ENCODE data around the gene TAF10. TPM values are rescaled to one million over a fixed set of nuclear protein-coding genes. Genes with fewer than 3 reads are reported as not detected.

The TAF10 gene
- total RNA-seq, 1 donor from 2014 or later: 10.2 TPM

DNA sequence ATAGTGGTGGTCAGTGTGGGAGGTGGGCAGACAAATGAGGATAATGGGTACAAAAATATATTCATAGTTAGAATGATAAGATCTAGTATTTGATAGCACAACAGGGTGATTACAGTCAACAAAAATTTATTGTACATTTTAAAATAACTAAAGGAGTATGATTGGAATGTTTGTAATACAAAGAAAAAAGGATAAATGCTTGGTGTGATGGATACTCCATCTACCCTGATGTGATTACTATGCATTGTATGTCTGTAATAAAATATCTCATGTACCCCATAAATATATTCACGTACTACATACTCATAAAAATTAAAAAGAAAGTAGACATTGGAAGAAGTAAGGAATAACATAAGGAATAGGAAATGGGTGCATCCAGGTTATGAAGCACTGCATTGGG is 24.0 kb downstream of the TAF10 start:
- FAIRE-seq: no peak
- no peak for DNase-seq (ENCODE audit: low spot score in 2 of 2)

DNA sequence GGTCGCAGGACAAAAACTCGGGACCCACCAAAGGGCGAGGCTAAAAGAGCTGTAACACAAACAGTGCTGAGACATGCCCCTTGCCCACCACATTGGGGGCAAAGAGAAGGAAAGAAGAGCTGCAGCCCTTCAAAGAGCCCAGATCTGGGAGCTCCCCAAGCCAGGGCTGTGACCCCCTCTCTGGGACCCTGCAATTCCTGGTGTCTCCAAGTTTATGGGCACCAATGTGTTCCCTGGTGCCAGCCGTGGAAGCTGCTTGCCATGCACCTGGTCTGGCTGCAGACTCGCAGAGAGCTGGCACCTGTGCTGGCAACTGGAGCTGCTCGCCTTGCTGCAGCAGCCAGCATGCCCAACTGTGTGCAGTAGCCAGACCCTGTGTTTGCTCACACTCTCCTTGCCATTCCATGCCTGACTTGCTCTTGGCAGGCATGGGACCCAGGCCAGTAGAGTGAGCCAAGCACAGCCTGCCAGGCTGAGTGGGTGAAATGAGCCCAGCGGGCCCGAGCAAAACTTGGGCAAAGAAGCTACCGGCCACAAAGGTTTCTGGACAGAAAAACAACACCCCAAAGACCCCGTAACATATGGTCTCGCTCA is 24.6 kb downstream of the TAF10 start:
- FAIRE-seq (no peak), DNase-seq (ENCODE audit: low spot score in 2 of 2) (no peak)

DNA sequence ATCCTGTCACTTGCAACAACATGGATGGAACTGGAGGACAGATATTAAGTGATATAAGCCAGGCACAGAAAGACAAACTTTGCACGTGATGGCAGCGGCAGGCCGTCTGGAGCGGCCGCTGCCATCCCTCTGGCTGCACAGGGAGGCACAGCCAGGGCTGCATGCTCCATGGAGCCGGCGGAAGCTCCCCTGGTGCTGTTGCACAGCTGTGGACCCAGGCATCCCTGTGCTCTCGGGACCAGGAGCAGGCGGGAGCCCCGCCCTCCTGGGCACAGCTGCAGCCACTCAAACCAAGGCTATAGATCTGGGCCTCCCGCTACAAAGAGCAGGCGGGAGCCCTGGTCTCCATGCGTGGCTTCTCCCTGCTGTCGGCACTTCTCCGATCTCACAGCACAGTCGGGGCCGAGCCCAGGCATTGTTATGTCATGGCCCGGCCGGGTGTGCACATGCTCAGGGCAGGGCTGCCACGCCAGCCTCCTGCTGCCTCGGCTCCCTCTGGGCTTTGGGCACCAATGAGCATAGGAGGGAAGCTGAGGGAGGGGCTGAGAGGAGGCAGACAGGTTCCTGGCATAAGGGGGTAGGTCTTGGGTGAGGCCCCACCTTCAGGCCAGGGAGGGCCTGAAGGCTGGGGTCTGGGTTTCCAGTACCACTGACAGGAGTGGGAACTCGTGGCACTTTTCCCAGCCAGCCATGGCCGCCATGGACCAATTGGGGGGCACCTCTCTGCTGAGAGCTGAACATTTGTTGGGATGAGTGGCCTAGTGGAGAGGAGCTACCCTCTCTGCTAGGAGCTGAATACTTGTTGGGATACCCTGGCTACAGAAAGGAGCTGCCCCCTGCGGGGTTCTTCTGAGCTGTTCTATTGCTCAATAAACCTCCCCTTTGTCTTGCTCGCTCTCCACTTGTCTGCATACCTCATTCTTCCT is 25.3 kb downstream of the TAF10 start:
- no peak for FAIRE-seq
- DNase-seq (ENCODE audit: low spot score in 2 of 2): peak in 1 of 2 donors; percentile 3

DNA sequence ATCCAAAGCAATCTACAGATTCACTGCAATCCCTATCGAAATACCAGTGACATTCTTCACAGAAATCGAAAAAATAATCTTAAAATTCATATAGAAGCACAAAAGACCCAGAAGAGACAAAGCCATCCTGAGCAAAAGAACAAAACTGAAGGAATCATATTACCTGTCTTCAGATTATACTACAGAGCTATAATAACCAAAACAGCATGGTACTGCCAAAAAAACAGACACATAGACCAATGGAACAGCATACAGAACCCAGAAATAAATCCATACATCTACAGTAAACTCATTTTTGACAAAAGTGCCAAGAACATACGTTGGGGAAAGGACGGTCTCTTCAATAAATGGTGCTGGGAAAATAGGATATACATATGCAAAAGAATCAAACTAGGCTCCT is 27.5 kb downstream of the TAF10 start:
- DNase-seq (ENCODE audit: low spot score in 2 of 2) (no peak), FAIRE-seq (no peak)

DNA sequence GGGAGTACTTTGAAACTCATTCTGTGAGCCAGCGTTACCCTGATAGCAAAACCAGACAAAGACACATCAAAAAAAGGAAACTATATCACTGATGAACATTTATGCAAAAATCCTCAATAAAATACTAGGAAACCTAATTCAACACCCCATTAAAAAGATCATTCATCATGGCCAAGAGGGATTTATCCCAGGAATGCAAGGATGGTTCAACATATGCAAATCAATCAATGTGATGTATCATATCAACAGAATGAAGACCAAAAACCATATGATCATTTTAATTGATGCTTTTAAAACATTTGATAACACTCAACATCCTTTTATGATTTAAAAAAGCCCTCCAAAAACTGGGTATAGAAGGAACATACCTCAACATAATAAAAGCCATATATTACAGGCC is 28.4 kb downstream of the TAF10 start:
- FAIRE-seq (no peak), DNase-seq (ENCODE audit: low spot score in 2 of 2) (no peak)

DNA sequence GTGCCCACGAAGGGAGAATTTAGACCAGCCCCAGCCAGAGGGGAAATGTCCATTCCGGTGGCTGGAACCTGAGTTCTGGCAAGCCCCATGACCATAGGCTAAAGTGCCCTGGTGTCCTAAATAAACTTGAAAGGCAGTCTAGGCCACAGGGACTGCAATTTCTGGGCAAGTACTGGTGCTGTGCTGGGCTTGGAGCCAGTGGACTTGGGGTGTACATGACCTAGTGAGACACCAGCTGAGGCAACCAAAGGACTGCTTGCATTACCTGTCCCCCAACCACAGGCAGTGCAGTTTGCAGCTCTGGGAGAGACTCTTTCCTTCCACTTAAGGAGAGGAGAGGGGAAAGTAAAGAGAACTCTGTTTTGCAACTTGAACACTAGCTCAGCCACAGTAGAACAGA is 32.3 kb downstream of the TAF10 start:
- no peak for DNase-seq (ENCODE audit: low spot score in 2 of 2)
- no peak for FAIRE-seq

DNA sequence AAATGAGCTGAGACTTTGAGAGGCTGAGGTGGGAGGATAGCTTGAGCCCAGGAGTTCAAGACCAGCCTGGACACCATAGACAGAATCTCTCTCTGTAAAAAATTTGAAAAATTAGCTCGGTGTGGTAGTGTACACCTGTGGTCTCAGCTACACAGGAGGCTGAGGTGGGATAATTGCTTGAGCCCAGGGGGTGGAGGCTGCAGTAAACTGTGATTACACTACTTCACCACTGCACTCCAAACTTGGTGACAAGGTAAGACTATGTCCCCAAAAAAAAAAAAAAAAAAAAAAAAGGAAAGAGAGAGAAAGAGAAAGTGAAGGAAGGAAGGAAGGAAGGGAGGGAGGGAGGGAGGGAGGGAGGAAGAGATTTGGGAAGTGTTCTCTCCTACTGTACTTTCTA is 33.9 kb downstream of the TAF10 start:
- FAIRE-seq (no peak), DNase-seq (ENCODE audit: low spot score in 2 of 2) (no peak)

DNA sequence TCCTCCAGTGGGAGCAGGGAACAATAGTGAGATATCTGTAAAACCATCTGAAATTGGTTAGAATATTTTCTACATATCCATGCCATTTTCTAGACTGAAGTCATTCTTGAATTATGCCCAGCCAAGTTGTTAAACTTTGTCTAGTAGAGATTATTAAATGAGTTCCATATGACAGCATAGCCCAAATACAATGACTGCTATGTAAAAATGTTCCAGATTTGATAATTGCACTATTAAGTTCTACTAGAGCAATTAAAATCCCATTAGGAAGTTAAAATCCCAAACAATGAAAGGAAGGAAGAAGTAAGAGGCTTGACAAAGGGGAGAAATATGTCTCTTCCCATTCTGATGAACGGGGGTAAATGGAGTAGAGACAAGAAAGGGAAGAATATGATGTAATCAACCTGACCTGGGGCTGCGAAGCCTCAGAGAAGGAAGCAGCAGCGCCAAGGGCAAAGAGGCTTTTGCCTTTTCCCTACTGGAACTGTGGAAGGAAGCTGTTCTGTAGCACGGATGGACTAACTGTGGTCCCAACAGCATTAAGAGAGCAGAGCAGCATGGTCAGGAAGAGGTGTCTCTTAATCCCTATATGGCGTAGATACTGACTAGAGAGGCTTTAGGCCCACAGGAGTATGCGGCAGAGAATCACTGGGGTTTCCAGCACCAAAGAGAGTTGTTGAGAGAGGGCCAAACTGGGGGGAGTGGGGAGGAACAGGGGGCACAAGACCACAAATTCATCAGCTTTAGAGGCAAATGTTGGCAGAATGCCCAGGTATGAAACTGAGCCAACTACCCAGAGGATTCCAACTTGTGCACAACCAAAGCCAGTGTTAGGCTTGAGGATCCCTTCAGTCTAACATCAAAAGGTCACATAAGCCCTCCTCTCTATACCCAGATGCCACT is 35.3 kb downstream of the TAF10 start:
- DNase-seq (ENCODE audit: low spot score in 2 of 2) (peak; percentile 37 to 74), FAIRE-seq (peak; percentile 43)

DNA sequence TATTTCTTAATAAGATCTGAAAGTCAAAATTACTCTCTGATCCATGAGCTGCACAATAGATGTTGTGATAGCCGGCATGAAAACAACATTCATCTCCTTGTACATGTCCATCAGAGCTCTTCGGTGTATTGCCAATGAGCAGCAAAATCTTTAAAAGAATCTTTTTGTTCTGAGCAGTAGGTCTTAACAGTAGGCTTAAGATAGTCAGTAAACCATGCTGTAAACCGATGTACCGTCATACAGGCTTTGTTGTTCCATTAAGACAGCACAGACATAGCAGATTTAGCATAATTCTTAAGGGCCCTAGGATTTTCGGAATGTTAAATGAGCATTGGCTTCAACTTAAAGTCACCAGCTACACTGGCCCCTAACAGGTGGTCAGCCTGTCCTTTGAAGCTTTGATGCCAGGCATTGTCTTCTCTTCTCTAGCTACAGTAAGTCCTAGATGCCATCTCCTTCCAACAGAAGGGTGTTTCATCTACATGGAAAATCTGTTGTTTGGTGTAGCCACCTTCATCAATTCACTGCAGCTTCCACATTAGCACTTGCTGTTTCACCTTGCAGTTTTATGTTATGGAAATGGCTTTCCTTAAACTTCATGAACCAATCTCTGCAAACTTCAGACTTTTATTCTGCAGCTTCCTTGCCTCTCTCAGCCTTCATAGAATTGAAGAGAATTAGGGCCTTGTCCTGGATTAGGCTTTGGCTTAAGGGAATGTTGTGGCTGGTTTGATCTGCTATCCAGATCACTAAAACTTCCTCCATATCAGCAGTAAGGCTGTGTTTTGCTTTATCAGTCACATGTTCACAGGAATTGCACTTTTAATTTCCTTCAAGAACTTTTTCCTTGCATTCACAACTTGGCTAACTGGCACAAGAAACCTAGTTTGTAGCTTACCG is 37.0 kb downstream of the TAF10 start:
- no peak for DNase-seq (ENCODE audit: low spot score in 2 of 2)
- no peak for FAIRE-seq

DNA sequence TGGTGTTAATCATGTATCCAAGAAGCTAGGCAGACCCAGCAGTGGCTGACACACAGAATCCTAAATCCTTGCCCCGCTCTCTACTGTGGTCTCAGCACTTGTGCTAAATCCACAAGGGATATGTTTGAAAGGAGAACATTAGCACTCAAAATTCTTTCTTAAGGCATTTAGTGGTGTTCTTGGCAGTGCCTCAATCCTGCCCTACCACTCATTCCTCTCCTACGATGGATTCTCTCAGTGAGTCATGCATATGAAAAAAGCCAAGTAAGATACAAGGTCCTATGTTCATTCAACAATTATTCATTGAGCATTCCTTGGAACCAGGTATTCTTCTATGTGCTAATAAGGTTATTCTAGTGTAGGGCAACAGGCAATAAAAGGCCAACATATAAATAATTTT is 39.8 kb downstream of the TAF10 start:
- FAIRE-seq (no peak), DNase-seq (ENCODE audit: low spot score in 2 of 2) (no peak)

DNA sequence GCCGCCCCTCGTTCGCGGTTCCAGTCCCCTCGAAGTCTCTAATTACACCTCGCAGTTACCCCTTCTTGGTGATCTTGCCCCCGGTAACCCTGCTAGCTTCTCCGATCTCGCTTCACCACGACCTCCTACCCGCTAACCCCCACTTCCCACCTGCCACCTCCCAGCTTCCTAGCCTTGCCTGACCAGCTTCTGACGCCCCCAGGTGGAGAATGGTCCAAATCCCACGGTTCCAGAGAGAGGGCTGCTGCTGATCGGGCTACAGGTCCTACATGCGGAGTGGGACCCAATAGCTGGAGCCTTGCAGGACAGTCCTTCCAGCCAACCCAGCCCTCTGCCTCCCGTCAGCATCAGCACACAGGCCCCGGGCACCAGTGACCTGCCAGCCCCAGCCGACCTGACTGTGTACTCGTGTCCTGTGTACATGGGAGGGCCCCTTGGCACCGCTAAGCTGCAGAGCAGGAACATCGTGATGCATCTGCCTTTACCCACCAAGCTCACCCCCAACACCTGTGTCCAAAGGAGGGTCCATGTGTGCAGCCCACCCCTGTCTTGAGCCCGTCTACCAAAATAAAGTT is 40.5 kb downstream of the TAF10 start:
- FAIRE-seq (no peak), DNase-seq (ENCODE audit: low spot score in 2 of 2) (no peak)

DNA sequence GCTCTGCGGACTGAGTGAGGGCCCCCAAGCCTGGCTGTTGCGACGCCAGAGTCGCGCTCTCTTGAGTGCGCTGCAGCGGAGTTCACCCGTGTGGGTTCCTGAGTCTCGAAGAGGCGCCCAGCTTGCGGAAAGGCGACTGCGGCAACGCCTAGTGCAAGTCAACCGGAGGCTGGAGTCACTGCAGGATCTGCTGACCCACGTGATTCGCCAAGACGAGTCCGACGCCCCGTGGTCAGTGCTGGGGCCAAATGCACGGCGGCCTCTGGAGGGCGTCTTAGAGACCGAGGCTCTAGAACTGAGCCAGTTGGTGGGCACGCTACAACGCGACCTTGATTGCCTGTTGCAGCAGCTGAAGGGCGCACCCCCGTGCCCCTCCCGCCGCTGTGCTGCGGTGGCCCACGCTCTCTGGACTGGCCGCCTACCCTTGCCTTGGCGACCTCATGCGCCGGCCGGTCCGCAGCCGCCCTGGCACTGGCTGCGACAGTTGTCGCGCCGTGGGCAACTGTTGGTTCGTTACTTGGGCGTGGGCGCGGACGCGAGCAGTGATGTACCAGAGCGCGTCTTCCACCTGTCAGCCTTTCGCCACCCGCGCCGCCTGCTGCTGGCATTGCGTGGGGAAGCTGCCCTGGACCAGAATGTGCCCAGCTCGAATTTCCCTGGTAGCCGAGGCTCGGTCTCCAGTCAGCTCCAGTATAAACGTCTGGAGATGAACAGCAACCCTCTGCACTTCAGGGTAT is 41.2 kb downstream of the TAF10 start:
- DNase-seq (ENCODE audit: low spot score in 2 of 2): no peak
- no peak for FAIRE-seq

DNA sequence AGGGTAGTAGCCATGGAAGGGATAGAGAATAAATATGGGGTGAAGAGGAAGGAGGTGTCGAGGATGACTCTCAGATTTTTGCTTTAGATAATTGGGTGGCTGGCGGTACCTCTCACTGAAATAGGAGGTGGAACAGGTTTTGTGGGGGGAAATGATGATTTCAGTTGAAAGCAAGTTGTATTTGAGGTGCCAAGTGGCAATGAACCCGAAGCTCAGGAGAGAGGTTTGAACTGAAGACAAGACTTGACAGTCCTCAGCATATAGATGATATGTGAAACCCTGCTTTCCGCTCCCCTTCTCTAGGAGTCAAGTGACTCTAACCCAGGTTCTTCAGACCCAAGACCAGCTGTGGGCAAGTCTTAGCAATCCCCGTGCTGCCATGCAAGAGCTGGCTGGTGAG is 42.3 kb downstream of the TAF10 start:
- DNase-seq (ENCODE audit: low spot score in 2 of 2) (no peak), FAIRE-seq (no peak)

DNA sequence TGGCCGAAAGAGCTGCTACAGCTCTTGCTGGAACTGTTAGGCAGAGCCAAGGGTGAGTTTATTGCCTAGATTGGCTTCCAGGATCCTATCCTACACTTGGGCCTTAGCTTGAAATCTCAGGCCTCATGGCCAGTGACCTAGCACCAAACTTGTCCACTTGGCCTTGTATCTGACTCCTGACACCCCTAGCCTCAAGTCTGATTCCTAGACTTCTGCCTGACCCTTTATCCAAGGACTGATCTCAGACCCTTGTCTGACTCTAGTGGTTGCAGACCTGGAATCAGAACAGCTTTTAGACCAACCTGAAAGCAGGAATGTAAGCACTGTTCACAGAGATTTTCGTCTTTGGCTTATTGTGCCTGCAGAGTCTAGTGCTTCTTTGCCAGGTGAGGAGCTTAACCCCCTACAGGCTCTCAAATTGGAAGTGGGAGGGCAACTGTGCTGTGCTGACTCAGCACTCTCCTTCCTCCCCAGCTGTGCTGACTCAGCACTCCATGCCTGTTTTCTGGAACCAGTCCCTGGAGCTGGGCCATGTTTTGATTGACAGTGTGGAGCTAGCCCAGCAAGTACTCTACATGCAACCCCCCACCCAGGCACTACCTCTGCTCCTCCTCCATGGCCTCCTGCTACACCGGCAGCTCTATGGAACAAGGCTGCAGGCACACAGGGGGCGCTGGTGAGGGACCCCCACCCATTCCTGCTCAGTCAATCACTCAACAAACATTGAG is 43.7 kb downstream of the TAF10 start:
- FAIRE-seq: no peak

DNA sequence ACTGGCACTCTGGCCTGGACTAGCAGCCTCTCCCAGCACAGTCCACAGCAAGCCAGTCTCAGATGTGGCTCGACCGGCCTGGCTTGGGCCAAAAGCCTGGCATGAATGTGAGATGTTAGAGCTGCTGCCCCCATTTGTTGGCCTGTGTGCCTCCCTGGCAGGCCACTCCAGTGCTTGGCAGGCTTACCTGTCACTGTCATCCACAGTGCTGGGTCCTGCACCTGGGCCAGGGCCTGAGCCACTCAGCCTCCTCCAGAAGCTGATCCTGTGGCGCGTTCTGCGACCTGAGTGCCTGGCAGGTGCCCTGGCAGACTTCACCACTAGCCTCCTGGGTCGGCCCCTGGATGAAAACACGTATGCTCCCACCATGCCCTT is 44.7 kb downstream of the TAF10 start:
- FAIRE-seq: no peak
- no peak for DNase-seq (ENCODE audit: low spot score in 2 of 2)

More for the DNA sequence above, 43.7 kb downstream of the TAF10 start:
- DNase-seq (ENCODE audit: low spot score in 2 of 2): peak; percentile 58 to 64

DNA sequence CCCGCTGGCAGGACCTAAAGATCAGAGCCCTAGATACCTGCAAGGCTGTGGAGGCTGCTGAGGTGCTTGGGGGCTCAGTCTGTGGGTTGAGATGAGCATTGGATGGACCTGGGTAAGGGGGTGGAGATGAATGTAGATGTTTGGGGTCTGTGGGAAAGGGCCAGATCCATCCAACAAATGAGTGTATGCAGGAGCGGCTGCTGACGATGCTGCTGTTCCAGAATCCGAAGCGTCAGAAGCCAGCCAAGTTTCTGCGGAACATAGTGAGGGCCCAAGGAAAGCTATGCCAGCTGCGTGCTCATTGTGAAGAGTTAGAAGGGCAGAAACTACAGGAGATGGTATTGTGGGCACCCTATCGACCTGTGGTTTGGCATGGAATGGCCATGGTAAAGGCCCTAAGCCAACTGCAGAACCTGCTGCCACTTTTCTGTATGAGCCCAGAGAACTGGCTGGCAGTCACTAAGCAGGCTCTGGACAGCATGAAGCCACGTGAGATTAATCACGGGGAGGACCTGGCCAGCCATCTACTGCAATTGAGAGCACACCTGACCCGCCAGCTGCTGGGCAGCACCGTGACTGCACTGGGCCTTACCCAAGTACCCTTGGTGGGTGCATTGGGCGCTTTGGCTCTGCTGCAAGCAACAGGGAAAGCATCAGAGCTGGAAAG is 45.2 kb downstream of the TAF10 start:
- FAIRE-seq: no peak
- no peak for DNase-seq (ENCODE audit: low spot score in 2 of 2)

DNA sequence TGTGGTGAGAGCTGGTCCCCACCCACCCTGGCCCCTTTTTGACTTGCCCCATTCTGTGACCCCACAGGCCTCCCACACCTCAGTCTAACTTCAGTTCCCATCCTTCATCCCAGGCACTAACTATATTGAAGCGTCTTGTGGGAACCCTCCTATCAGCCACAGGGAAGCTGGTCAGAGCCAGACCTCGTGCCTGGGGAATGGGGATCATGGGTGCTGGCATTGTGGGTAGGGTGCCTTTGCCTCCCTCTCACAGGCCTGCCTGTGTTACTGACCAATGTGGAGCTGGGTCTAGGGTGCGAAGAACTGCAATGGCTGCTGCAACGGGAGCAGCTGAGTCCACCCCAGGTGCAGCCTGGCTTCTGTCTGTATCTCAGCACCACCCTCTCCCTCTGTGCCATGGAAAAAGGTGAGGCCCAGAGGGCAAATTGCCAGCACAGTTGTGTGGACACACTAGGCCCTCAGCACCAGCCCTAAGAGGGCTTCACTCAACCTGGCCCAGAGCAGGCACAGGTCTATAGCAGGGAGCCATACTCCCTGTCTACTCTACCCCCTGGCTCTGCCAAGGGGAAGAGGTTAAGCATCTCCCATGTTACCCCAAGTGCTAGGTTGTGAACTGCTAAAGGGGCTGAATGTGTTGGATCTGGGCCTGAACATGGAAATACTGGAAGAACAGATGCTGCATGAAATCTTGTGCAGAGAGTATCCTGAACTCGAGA is 45.9 kb downstream of the TAF10 start:
- FAIRE-seq (no peak), DNase-seq (ENCODE audit: low spot score in 2 of 2) (no peak)

Data from frontal cortex (tissue), 4 donors.